ENCODE data around the gene FGF4.

Gene FGF4, protein sequence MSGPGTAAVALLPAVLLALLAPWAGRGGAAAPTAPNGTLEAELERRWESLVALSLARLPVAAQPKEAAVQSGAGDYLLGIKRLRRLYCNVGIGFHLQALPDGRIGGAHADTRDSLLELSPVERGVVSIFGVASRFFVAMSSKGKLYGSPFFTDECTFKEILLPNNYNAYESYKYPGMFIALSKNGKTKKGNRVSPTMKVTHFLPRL

DNA sequence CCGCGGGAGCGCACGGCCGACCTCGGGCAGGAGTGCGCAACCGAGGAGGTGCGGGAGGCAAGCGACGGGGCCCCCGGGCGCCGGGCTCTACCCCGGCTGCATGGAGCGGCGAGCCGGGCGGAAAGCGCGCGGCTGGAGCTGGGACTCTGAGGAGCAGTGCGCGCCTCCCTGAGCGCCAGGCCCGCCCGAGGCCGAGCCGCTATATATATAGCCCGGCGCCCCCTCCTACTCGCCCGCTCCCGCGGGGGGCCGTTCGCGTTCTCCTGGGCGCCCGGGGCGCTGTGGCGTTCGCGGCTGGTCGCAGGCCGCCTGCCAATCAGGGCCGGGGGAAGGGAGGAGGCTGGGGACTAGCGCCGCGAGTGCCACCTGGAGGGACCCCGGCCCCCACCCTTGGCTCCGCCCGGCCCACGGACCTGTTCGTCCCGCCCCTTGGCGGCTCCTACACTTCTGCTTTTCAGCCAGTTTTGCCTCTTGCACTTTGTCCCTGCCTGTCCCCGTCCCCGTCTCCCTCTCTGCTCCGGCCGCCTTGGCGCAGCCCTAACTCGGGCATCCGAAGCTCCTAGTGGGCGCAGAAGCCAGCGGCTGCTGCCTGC lies at the start of gene FGF4:
Gene FGF4, minus strand, starts transcription at position 179 of the 593 bp plus-strand sequence. CDS start 257 bp downstream, outside the sequence.
- no peak for DNase-seq (ENCODE audit: low read depth, low spot score)

DNA sequence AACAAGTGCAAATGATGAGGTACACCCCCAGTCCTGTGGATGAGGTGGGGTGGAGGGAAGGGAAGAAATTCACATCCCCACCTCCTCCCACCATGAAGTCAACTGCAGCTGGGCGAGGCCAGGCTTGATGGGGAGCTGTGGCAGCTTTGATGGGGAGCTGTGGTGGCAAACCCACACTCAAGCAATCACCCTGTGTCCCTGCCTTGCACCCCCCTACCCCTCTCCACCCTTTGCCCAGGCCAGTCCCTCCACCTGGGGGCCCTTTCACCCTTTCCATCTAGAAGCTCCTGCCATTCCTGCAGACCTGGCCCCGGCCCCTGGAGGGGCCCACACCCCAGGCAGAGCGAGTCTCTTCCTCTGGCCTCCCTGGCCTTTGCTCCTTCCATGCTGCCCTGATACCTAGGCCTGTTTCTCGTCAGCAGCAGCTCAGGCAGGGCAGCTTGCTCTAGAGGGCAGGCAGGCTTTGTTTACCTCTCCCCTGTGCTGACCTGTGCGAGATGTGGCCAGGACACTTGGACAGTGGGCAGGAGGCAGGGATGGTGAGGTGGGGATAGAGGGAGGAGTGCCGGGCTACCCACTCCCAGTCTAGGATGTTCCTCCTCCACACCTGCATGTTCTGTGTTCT lies 48.6 kb upstream of the FGF4 start:
- no peak for DNase-seq (ENCODE audit: low read depth, low spot score)

DNA sequence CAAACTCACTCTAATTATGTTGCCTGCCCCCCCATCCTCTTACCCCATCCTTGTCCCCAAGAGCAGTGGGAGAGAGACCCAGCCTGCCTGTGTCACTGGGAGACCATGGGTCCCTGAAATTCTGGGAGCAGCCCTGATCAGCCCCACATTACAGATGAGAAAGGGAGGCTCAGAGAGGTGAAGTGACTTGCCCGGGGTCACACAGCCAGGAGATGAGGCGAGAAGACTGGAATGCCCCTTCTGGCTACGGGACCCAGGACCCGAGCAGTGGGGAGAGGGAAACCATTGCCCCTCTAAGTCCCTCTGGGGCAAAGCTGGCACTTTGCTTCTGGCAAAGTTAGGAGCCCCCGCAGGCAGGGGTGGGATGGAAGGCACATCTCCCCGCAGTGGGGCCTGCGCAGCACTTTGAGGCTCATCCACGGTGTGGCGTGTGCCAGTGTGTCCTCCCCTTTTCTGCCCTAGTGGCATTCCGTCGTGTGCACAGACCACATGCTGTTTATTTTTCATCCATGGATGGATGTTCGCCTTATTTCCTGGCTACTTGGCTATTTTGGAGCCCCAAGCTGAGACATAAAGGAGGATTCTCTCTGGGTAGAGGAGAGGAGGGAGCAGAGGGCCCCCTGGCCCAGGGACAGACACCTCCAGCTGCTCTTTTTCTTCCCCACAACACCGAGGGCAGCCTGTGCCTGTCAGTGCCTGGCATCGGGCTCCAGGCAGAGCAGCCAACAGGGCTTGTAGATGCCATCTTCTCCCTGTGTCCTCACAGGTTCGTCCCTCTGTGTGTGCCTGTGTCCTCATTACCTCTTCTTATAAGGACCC lies 47.7 kb upstream of the FGF4 start:
- no peak for DNase-seq (ENCODE audit: low read depth, low spot score)

DNA sequence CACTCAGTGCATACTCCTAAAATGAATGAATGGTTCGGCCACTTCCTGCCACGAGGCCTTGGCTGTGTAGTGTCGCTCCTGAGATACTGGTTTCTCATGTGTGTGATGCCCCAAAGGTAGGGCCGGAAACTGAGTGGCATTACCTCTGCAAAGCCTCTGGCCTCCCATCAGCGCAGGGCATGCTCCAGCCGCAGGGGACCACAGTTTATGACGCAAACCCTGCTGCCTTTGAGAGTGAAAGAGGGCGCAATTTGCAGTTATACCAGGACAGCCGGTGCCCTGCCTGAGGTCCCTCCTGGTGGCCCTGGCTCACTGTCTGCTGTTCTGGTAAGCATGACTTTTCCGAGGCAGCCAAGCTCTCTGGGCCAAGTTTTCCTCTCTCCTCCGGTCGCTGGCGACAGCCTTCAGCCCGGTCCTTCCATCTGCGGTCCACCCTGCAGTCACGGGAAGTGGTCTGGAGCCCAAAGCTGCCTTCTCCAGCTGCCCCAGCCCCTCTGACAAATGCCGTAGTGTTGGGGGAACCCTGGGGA lies 46.4 kb upstream of the FGF4 start:
- DNase-seq (ENCODE audit: low read depth, low spot score), result no peak

DNA sequence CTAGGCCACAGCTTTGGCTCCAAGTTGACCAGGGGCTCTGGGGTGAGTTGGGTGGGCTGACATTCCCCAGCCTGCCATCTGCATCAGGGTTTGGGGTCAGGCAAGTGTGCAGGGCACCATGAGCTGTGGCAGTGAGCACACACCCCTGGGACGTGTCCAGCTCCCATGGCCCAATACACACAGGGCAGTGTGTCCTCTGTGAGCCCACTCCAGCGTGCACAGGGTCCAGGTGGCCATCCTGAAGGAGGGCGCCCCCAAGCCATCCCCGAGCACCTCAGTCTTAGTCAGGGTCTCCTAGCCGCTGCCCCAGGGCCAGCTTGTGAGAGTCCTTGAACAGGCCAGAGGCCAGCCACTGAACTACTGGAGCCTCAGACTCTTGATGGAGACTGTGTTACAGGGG lies 45.3 kb upstream of the FGF4 start:
- no peak for DNase-seq (ENCODE audit: low read depth, low spot score)

DNA sequence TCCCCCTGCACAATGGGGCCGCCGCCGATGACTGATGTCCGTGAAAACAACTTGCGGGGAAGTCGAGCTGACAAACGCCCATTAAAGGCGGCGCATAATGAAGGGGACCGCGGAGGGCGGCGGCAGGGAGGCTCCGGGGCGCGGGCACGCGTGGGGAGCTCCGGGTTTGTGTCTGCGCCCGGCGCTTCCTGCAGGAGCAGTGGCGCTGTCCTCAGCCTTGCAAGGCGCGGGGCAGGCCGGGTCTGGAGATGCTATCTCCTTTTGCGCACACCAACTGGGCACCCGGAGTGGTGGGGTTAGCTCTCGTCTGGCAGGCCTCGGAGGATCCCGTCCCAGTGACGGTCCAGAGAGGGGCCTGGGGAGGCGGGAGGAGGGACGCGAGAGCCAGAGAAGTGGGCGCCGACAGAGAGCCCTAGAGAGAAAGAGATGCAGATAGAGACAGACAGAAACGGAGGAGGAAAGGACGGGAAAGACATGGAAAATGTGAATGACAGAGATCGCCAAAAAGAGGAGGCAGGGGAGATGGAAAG lies 44.5 kb upstream of the FGF4 start:
- no peak for DNase-seq (ENCODE audit: low read depth, low spot score)

DNA sequence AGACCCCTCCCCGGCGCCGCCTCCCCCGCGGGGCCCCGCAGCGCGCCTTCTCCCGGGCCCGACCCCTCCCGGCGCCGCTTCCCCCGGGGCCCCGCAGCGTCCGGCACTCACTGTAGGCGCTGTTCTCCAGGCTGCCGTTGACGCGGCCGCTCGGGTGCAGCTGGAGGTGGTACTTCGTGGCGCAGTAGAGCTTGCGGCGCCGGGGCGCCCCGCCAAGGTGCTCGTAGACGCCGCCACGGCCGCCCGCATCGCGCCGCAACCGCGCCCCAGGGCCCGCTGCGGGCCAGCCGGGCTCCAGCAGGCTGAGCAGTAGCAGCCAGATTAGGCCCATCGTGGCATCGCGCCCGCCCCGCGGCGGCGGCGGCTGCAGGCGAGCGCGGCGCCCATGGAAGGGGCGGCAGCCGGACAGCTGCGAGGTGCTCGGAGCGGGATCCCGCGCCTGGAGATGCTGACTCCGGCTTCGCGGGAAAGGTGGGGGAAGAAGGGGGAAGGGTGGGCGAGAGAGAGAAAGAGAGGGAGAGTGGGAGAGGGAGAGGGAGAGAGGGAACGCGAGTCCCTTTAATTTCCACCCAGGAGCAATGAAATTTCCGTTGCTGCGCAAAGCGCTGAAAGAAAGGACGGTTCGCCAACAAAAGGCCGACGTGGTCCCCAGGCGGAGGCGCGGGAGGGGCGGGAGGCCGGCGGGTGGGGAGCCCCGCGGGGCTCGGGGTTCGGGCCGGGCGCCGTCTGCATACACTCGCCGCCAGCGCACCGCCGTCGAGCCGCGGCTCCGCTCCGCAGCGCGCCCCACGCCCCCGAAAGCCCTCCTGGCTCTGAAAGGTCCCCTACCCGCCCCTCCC lies 43.7 kb upstream of the FGF4 start, which contains the start of gene FGF3:
Gene FGF3, minus strand, starts transcription at position 814 of the 839 bp plus-strand sequence. Its CDS starts 483 bp downstream, at position 331.
- DNase-seq (ENCODE audit: low read depth, low spot score), result no peak

DNA sequence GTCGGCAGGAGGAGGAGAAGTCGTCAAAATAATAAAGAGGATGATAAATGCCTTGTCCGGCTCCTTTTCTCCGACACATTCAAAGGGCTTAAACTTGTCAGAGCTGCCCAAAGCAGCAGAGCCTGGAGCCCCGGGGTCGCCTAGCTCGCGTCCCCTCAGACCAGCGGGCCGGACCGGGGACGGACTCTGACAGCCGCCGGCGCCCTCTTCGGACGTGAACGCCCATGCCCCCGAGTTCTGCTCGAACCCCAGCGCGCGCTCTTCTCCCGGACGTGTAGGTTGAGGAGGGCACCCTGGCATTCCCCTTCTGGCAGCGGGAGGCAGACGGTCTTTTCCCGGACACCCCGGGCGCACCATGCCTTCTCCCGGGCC lies 43.1 kb upstream of the FGF4 start:
- DNase-seq (ENCODE audit: low read depth, low spot score), result no peak

DNA sequence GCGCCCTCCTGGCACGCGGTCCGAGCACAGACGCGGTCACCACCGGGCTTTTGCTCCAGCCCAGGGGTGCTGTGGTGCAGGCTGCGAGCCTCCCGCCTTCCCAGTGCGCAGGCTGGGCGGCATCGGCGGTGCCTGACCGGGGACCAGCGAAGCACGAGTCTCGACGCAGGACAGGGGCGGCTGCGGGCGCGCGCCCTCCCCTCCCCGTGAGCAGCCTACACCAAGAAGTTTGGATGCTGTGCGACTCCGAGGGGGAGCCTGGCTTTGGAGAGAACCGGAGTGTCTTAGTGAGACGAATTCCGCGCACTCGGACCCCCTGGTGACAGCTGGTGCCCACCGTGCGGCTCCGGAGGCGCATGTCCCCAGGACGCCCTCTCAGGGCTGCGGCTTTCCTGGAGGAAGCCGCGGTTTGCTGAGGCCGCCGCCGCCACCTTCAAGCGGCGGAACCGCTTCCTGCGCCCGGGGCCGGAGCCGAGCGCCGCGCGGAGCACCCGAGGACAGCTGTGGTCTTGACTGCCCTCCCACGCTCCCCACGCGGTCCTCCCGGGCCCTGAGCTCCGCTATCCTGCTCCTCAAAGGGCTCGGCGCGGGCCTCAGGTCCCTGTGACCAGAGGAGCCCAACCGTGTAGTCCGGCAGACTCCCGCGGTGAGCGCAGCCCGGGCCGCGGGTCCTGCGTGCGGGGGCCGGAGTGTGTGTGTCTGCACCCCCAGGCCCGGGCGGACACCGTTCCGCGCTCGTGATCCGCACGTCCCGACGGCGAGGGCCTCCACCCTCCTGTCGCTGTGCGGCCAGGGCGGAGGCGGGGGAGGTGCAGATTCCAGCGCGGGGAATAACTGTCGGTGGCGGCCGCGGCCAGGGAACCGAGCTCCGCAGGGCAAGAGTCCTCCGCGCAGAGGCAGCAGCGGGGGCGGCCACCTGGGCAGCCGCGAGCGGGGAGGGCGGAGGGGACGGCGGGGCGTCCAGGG lies 42.4 kb upstream of the FGF4 start:
- DNase-seq (ENCODE audit: low read depth, low spot score), result no peak

DNA sequence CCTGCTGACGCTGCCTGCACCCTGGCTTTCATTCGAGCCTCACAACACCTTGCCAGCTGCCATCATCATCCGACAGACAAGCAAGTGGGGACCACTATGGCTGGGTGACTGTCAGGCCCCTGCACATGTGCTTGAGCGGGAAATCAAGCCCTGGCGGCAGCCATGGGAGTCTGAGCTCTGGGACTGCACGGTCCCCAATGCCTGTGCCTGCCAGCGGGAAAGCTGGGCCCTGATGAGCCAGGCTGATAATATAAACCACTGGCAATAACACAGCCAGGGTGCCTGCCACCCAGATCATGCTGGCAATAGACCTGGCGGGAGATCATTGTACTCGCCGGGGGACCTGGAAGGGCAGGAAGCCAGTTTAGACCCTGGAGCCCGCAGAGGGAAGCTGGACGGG lies 41.5 kb upstream of the FGF4 start:
- DNase-seq (ENCODE audit: low read depth, low spot score), result no peak

DNA sequence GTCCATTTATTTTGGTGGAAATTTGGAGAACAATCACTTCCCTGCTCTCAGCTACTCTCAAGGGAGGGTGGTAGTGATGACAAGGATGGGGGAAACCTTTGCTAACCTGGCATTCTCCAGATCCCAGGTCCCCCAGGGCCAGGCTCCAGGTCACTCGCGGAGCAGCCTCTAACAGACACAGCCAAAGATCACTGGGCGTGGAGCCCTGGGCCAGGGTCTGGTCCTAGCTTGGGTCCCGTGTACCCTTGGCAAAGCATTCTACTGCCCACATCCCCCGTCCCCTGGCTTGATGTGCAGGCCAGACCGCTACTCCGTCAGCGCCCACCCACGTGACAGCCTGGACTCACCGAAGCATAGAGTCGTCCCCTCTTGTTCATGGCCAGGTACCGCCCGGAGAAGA lies 40.8 kb upstream of the FGF4 start:
- no peak for DNase-seq (ENCODE audit: low read depth, low spot score)

DNA sequence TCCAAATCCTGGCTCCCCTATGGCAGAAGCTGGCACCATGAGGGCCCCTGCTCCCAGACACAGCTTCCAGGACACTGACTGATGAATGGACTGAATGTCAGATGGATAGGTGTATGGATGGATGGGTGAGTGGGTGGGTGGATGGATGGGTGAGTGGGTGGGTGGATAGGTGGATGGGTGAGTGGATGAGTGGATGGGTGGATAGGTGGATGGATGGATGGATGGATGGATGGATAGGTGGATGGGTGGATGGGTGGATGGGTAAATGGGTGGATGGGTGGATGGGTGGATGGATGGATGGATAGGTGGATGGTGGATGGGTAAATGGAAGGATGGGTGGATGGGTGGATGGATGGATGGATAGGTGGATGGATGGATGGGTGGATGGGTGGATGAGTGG lies 39.8 kb upstream of the FGF4 start:
- no peak for DNase-seq (ENCODE audit: low read depth, low spot score)

DNA sequence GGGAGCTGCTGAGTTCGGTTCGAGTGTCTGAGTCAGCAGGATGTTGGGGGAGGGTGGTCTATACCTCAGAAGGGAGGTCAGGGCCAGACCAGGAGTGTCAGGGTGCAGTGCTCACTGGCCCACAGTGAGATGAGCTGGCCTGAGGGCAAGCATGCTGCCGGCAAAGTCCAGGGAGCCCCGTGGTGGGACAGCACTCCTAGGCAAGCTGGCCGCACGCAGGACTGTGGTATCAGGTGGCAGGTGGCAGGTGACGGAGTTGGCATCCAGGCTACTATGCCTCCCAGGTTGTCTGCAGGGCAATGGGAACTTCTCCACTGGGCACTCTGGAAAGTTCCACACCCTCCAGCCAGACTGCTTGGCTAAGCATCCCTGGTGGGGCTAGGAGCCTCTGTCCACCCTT lies 39.3 kb upstream of the FGF4 start:
- DNase-seq (ENCODE audit: low read depth, low spot score), result no peak

DNA sequence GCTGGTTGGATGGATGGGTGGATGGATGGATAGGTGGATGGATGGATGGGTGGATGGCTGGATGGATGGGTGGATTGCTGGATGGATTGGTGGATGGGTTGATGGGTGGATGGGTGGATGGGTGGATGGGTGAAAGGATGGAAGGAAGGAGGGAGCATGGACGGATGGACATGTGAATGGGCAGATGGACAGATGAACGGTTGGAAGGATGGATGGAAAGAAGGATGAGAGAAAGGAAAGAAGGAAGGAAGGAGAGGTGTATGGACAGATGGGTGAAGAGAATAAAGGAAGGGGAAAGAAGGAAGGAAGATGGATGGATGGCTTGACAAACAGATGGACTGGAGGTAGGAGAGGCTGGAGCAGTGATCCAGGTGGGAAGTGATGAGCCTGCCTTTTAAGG lies 38.7 kb upstream of the FGF4 start:
- DNase-seq (ENCODE audit: low read depth, low spot score), result no peak

DNA sequence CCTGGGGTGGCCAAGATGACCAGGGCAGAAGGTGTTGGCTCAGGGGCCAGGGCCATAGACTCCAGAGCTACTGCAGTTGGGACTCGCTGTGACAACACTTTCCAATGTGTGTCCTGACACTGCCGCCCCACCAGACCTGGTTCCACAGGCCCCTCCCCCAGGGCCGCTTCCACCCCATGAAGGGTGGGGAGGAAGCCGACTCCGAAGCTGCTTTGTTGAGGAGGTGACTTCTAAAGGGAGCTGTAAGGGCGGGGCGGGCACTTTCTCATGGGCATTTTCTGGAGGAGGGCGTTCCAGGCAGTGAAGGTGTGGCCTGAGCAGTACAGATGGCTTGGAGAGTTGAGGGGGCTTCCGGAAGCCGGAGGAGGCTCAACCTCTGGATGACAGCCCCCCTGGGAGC lies 37.8 kb upstream of the FGF4 start:
- DNase-seq (ENCODE audit: low read depth, low spot score), result no peak

DNA sequence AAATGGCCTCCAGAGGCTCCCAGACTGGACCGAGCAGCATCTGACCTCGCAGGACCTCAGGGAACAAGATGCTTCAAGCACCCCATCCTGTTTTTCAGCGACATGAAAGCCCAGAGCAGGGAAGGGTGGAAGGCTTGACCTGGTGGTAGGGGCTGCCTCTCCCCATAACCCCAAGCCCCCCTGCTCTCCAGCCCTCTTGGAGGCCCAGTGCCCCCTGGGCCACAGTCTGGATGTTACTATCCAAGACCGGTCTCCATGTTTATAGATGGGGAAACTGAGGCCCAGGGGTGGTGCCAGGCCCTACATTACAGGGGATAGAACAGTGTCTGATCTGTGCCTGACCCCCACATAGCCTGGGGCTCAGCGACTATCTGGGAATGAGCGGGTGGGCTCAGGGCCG lies 37.1 kb upstream of the FGF4 start:
- no peak for DNase-seq (ENCODE audit: low read depth, low spot score)

DNA sequence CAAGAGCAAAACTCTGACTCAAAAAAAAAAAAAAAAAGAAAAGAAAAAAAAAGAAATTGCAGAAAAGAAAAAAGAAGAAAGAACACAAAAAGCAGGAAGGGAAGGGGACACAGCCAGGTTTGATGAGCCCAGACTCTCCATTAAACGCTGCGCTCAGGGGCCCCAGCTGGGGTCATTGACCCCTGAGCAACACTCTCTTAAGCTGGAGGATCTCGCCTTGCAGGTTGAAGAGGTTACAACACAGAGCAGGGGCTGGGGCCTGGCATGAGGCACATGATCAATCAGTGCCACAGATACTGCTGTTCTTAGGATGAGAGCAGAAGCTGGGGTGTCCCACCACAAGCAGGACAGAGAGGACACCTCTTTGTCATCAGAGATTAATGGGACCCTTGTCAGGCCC lies 36.3 kb upstream of the FGF4 start:
- DNase-seq (ENCODE audit: low read depth, low spot score), result no peak

DNA sequence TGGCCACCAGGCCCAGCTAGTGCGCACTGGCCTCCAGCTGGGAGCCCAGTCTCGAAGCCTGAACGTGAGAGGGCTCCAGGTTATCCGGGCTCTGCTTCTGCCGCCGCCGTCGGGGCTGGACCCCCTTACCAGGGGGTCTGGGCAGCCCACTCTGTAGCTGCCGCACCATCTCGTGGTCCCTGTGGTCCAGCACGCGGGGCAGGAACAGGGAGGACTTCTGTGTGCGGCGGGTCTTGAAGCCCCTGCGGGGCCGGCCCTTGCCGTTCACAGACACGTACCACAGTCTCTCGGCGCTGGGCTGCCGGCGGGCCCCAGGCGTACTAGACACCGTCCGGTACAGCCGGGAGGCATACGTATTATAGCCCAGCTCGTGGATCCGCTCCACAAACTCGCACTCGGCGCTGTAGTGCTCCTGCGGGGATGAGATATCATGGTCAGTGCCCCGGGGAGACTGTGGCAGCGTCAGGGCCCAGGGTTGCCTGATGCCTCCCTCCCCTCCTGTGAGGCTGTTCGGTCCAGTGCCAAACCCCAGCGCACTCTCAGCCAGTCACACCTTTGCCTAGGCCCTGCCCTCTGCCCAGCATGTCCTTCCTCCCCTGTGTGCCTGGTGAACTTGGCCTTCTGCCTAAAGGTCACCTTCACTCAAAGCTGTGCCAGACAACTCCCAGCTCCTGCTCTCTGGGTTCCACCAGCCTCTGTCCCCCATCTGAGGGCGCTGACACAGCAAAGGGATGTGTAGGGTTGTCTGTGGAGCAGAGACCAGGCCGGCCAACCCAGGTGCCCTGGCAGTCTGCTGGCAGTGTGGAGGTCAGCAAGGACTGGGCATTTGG lies 35.4 kb upstream of the FGF4 start:
- no peak for DNase-seq (ENCODE audit: low read depth, low spot score)

DNA sequence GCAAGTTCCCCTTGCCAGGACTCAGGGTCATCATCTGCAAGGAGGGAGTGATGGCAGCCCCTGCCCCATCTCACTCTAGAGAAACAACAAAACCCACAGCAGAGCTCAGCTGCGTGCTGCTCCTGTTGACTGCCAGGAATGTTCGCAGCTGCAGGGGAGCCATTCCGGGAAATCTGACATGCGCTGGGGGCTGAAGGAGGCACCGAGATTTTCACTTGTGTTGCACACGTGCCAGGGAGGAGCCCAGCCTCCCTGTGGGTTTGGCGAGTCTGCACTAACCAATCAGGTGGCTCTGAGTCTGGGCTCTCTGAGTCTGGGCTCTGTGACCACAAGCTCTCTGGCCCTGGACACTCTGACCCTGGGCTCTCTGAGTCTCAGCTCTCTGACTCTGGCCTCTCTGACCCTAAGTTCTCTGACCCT lies 33.5 kb upstream of the FGF4 start:
- no peak for DNase-seq (ENCODE audit: low read depth, low spot score)

Measured in activated naive CD8-positive, alpha-beta T cell treated with anti-CD3 and anti-CD28 coated beads, Interleukin-2, amount 50 U/mL, for 16 hours (primary cell).